ENCODE data around the gene KRT80. TPM values are rescaled to one million over a fixed set of nuclear protein-coding genes. Genes with fewer than 3 reads are reported as not detected.

KRT80 gene
- total RNA-seq, 1 donor from 2014 or later = not detected

DNA sequence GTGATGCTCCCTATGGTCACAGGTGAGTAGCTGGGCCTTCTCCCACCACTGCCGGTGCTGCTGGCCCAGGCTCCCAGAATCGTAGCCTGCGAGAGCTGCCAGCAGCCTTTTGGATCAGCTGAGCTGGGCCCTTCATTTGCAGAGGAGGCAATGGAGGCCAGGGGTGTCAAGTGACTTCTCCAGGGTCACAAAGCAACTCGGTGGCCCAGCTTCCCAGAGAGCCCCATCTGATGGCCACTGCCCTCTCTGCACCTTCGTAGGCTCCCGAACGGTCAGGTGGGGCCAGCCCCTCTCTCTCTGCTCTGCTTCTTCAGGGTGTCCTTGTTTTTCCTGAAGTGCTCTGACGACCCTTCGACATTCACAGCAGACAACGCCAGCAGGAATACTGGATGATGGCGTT, 4.6 kb downstream of the KRT80 start:
- intact Hi-C loops (cut with DNase I) = no loop called here
- DNase-seq (ENCODE audit: missing footprints) = peak; percentile 18
- no peak for ATAC-seq

DNA sequence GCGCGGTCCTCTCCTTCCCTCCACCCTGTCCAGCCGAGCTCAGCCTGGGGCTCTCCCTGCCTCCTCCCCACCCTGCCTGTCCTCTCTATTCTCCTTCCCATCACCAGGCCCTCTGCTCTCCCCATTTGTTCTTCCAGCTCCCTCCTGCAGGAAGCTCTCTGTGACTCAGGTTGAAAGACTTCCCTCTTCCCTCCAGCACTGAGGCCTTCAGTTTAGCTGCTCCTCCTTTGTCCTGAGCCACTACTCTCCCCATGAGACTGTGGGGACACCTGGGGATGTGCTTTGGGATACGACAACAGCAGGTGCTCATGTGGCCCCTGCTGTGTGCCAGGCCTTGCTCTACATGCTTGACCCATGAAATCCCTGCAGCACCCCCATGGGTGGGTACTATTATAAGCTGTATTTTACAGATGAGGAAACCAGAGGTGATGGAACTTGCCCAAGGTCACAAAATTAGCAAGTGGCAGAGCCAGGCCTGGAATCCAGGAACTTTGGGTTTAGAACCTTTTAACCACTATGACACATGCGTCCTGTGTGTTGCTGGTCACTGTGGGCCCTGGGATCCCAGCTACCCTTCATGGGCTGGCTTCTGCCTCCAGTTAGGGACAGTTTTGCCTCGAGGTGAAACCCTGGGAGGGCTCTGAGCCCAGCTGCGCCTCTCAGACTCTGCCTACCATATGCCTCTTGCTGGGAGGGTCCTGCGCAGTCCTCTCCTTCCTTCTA, 5.5 kb downstream of the KRT80 start:
- ATAC-seq = no peak
- peak; percentile 28 for DNase-seq (ENCODE audit: missing footprints)
- intact Hi-C loops (cut with DNase I) = no loop called here

DNA sequence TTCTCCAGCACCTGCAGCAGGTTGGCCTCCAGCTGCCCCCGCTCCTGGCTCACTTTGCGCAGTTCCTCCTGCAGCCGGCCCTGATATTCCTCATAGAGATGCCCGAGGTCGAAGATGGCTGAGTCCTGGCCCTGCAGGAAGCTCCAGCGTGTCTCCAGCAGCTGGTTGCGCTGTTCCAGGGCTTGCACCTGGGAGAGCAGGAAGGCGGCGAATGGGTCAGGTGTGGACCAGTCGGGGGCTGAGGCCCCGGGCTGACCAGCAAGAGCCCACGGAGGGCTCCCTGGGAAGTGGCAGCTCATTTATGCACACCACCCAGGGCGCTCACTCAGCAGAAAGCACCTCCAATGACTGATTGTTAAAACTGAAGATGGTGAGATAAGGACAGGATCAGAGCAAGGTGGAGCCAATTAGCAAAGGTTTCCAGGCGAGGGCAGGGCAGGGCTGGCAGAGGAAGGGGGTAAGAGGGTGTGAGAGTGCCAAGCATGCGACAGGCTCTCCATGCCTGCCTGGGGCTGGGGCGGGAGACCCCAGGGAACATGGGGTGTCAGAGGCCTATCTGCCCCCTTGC, 6.3 kb downstream of the KRT80 start:
- intact Hi-C loops (cut with DNase I) = no loop called here
- DNase-seq (ENCODE audit: missing footprints) = peak; percentile 21
- no peak for ATAC-seq

DNA sequence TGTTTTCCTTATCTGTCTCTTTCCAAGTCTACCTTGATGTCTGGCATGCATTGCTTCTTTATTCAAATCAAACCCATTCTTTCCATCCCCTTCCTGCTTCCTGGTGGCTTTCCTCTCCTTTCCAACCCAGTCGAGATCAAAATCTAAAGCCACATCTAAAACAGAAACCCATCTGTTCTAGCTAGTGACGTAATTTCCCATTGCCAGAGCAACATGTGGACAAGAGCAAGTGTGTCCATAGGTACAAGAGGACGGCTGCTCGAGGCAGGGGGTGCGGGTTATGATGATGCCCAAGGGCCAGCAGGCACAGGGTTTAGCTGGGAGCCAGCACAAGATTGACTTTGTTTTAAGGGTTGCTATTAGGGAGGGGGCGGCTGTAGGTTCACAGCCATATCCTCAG, 7.0 kb downstream of the KRT80 start:
- ATAC-seq = no peak
- intact Hi-C loops (cut with DNase I) = no loop called here
- peak; percentile 57 for DNase-seq (ENCODE audit: missing footprints)

DNA sequence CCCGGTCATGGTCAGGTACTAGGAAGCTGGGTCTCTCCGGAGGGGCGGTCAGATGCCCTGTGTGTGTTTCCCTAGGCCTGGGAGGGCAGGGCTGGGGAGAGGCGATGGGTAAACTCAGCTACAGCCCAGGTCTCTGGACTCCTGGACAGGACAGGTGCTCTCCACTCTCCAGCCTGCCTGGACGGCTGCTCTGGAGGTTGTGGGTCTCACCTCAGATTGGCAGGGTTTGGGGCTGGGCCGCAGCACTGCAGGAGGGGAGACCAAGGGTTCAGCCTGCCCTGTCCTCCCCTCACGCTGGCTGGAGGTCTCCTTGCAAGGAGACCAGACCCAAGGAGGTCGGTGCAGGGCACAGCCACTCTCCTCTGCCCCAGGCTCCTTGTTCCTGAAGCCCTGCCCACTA, 7.8 kb downstream of the KRT80 start:
- DNase-seq (ENCODE audit: missing footprints) (peak; percentile 37), ATAC-seq (no peak)
- intact Hi-C loops (cut with DNase I) = no loop called here

DNA sequence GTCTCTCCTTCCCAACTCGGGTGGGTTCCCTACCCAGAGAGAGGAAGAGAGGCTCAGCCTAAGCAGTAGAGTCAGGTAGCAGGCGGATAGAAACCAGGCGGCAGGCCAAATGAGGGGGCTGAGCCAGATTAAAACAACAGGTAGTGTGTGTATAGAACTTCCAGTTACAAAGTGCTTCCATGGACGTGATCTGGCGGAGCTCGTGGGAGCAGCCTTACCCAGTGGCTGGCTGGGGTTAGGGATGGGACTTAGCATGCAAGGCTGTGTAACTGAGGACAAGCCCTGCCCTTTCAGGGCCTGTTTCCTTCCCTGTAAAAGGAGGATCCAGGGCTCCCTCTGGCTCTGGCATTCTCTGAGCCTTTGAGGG, 8.3 kb downstream of the KRT80 start:
- no peak for DNase-seq (ENCODE audit: missing footprints)
- intact Hi-C loops (cut with DNase I) = no loop called here
- ATAC-seq = no peak

DNA sequence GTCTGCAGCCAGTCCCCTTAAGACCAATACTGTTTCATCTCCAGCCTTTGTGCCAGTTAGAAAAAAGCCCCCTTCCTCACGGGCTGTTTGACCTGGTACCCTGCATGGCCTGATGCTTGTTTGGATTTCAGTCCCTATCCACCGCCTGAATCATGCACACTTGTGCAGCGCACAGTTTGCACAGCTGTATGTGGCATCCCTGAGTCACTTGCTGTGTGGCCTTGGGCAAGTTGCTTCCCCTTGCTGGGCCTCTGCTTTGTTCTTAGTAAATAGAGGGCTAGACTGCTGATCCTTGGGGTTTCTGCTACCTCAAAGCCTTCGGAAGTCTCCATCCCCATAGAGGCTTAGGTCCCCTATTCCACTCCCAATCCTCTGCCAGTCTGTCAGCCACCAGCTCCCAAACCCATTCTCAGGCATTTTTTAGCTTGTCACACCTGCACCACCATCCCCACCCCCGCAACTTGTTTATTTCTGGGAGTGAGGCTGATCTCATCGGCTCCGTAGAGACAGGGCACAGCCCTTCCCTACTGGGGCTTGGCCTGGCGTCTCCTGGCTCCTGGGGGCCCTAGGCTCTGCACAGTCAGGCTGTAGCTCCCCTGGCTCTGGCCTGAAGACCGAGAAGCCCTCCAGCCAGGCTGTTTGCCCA, 8.8 kb downstream of the KRT80 start:
- DNase-seq (ENCODE audit: missing footprints) = peak; percentile 7
- no peak for ATAC-seq

DNA sequence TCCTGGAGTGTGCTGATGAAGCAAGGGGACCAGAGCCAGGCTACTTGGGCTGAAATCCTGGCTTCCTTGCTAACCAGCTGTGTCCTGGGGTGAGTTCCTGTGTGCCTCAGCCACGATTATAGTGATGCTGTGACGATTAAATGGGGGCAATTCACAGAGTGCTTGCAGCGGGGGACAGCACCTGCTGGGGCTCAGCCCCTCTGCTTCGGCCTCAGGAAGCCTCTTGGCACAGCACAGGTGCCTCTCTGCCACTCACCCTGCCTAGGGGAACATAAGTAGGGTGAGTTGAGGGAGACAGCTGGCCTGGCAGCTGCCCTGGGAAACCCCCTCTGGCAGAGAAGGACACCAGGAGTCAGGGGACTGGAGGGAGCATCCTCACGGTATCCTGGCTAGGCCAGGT, 9.4 kb downstream of the KRT80 start:
- intact Hi-C loops (cut with DNase I) = no loop called here
- no peak for ATAC-seq
- no peak for DNase-seq (ENCODE audit: missing footprints)

More for the DNA sequence above, 8.8 kb downstream of the KRT80 start:
- intact Hi-C loops (cut with DNase I) = no loop called here

DNA sequence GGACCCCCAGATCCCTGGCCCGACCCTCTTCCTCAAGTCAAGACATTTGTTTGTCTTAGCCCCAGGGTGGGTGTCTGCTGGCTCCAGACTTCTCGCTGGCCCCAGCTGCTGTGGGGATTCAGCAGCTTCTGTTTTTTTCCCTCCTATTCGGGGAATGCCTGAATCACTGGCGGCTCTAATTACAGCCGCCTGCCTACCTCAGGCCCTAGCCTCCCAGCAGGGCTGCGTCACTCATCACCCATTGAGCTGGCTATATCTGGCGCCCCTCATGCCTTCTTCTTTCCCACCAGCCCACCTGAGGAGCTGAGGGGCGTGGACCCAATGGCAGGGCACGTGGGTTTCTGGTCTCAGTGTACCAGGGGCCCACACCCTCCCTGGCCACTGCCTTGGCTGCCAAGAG, 10.1 kb downstream of the KRT80 start:
- intact Hi-C loops (cut with DNase I) = no loop called here
- DNase-seq (ENCODE audit: missing footprints) (peak; percentile 28), ATAC-seq (no peak)

DNA sequence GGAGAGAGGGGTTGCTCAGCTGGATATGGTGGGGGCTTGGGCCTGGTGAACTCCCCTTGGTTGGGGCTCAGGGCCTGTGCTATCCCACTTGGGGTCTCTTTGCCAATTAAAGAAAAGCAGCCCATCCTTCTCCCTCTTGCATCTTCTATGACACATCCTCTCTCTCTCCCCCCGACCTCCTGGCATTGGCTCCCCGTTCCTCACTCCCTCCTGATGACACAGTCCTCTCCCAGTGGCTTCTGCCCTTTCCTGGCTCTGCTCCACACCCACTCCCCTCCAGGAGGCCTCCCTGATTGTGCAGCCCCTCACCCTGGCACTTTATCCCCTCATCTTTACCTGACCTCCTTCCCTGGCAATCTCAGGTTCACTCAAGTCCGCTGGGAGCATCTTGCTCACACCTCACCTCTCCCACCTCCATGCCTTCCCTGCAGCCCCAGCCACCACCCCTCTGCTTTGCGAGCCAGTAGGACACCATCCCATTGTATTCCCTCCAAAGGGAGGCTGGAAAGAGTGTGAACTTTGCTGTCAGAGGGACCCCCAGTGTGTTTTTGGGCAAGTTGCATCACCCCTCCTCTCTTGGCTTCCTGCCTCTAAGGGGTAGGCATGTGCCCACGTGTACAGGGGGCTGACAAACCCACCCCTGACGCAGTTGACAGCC, 10.7 kb downstream of the KRT80 start:
- intact Hi-C loops (cut with DNase I) = no loop called here
- ATAC-seq (no peak), DNase-seq (ENCODE audit: missing footprints) (peak; percentile 15)

DNA sequence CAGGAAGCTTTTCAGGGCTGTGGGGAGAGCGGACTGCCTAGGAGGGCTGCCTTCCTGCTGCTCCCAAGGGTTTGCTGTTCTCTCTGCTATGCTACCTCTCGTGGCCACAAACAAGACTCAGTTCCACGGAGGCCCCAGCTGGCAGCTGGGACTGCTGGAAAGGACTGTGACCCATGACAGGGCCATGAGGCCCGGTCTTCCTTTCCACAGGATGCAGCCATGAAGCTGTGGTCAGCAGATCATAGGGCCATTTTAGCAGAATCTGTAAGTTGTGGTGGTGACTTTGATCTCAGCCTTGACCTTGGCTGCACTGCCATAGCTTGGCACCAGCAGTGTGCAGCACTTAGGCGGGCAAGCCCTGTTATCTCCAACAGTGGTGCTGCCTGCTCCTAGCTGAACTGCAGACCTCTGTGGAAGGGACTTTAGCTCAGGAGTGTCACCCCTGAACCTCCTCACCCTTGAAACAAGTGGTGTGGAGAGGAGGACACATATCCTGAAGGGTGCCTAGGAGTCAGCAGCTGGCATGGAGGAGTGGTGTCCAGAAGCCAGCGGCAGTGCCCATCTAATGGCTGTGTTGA, 12.3 kb downstream of the KRT80 start:
- peak; percentile 78 for ATAC-seq
- peak; percentile 67 for DNase-seq (ENCODE audit: missing footprints)
- intact Hi-C loops (cut with DNase I) = no loop called here

DNA sequence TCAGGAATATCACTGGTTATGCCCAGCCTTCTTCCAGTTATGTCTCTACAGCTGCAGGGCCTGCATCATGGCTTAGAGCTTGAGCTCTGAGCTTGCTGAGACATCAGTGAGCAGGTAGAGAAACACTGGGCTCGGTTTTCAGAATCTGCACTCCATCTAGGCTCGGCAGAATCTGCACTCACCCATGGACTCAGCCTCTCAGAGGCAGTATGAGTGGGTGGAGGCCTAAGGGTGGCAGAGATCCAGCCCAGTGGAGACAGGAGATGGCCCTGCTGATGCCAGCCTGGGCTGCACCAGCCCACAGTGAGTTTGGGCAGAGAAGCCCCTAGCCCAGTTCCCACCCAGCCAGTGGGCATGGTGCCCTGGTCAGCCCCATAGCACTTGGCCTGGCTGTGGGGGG, 12.8 kb downstream of the KRT80 start:
- intact Hi-C loops (cut with DNase I) = no loop called here
- ATAC-seq = peak; percentile 17
- DNase-seq (ENCODE audit: missing footprints) = peak; percentile 44

DNA sequence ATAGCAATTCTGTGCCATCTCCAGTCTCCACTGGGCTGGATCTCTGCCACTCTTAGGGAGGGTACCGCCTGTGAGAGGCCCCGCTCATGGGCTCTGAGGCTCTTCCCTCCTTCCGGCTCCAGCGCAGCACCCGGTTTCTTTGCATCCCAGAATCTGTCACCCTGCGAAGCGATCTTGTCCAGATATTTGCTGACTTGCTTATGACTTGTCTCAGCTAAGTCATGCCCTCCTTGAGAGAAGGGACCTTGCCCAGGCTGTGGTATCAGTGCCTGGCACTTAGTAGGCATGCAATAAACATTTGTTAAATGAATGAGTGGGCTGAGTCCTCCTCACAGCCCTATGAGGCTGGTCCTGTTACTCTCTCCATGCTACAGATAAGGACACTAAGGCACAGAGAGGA, 13.4 kb downstream of the KRT80 start:
- DNase-seq (ENCODE audit: missing footprints) (peak; percentile 11), ATAC-seq (no peak)
- intact Hi-C loops (cut with DNase I) = no loop called here

DNA sequence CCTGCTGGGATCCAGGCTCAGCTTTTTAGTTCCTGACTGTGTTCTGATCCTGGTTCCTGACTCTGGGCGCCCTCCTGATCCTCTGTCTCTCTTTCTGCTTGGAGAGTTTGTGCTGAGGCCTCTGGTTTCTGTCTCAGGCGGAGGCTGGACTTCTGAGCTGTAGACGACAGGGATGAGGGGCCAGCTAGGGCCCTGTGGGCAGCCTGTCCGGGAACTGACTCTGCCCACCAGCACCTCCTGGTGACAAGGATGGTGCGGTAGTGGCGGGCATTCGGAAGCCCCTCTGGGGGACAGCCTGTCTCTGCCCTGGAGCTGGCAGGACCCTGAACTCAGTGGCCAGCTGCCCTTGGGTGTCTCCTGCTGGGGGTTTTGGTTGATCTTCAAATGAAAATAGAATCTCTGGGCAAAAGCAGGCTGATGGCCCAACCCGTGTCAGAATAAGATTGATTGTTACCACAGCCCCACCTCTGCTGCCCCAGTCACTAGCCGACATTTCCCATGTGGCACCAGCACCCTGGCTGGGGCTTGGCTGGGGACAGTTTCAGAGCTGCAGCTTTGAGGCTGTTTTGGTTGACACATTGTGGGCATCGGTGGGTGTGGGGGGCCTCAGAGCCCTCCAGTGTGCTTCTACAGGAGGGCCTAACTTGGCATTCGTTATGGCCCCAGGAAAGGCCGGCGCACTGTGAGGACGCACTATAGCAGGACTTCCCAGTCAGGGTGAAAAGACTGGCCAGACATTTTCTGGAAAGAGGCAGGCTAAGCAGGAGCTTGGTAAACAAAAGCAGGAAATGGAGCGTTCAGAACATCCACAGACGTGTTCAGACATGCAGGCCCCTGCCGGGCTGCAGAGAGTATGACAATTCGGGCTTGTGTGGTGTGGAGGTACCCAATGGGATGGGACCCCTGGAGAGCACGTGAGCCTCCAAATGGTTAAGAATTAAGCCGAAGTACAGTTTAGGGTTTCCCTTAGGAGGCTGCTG, 16.2 kb downstream of the KRT80 start:
- DNase-seq (ENCODE audit: missing footprints) = peak; percentile 66
- ATAC-seq = no peak
- intact Hi-C loops (cut with DNase I) = no loop called here

DNA sequence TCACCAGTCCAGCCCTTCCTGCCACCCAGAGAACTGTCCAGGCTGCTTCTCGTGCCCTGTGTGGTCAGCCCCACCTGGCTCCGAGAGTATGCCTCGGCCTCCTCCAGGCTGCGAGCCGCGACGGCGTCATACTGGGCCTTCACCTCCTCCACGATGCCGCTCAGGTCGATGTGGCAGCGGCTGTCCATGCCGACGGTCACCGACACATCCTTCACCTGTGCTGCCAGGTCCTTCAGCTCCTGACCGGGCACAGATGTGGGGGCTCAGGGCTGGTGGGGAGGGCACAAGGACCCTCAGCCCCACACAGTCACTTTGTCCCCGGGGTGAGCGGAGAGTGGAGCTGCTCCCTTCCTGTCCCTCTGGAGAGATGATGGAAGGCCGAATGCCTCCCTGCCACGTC, 18.3 kb downstream of the KRT80 start:
- intact Hi-C loops (cut with DNase I) = no loop called here
- DNase-seq (ENCODE audit: missing footprints) = peak; percentile 60
- ATAC-seq = no peak

DNA sequence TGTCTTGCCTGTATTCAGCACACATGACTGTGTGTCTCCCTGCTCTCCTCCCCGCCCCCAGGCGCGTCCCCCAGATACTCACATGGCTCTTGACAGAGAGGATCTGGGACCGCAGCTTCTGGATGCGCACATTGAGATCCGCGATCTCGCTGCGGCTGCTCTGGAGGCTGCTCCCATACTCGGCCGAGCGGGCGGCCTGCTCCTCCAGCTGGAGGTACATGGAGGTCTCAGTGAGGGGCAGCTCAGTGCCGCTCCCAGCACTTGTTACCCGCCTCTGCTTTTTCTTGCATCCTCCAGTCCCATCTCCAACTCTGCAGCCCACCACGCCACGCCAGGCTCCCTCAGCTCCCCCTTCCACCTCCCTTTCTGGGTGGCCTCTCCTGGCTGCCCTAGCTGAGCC, 18.9 kb downstream of the KRT80 start:
- DNase-seq (ENCODE audit: missing footprints) (peak; percentile 64), ATAC-seq (no peak)
- intact Hi-C loops (cut with DNase I) = no loop called here

DNA sequence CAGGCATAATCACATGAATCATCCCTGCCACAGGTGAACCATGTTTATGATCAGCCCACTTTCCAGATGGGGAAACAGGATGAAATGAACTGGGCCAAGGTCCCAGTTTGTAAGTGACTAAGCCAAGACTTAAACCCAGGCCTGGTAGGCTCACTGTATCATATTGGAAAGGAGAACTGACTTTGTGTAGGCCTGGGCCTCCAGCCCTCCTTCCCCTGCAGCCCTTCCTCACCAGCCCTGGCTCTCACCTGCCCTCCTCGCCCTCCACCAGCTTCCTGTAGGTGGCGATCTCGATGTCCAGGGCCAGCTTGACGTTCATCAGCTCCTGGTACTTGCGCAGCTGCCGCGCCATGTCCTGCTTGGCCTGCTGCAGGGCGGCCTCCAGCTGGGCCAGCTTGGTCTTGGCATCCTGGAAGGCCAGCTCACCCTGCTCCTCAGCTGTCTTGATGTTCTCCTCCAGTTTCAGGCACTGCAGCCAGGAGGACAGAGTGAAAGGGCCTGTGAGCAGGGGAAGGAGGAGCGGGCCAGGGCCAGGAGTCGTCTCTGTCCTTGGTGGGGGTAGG, 19.8 kb downstream of the KRT80 start:
- ATAC-seq (no peak), DNase-seq (ENCODE audit: missing footprints) (peak; percentile 72)
- intact Hi-C loops (cut with DNase I) = no loop called here

DNA sequence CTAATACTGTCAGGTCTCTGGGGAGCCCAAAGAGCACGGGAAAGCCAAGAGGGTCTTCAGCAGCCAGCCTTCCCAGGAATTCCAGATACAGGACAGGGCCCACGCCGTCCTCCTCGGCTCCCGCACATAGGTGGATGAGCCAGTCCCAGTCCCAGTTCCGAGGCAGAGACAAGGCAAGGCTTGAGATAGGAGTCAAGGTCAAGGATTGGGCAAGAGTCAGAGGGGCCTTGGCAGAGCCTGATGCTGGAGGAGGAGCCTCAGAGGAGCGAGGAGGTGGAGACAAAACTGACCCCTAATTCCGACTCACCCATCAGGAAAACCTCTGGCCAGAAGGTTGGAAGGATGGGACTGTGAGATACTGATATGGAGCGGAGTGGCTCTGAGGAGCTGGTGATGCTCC, 21.0 kb downstream of the KRT80 start:
- ATAC-seq (no peak), DNase-seq (ENCODE audit: missing footprints) (peak; percentile 47)
- intact Hi-C loops (cut with DNase I) = no loop called here
